NCI-H2171 treated with DMSO at 0.1 percent for 48 hours (cell line): ENCODE measurements around the gene LRRC1.

Experiments used
- DNase-seq: peaks from one replicate; lab custom pipeline; 2025; lab: John Stamatoyannopoulos, UW

The LRRC1 gene

GRCh38 chr6:53815381-53816119, 20.7 kb downstream of the LRRC1 start:
- DNase-seq, result no peak

- DNase-seq, result no peak
These were observed 24.2 kb downstream of the LRRC1 start for GRCh38 chr6:53818858-53819609.

GRCh38 chr6:53822401-53823125, 27.8 kb downstream of the LRRC1 start:
- DNase-seq, result no peak

- no peak for DNase-seq
These were observed 29.9 kb downstream of the LRRC1 start for GRCh38 chr6:53824714-53825113.

GRCh38 chr6:53825532-53826321, 30.9 kb downstream of the LRRC1 start:
- peak; percentile 14 for DNase-seq

GRCh38 chr6:53827531-53827930, 32.7 kb downstream of the LRRC1 start:
- no peak for DNase-seq

- peak; percentile 50 for DNase-seq
These were observed 33.4 kb downstream of the LRRC1 start for GRCh38 chr6:53828215-53828614.

- DNase-seq, result no peak
These were observed 34.3 kb downstream of the LRRC1 start for GRCh38 chr6:53828966-53829697.

GRCh38 chr6:53829698-53830221, 35.0 kb downstream of the LRRC1 start:
- no peak for DNase-seq

- DNase-seq, result no peak
These were observed 35.6 kb downstream of the LRRC1 start for GRCh38 chr6:53830366-53830765.

- DNase-seq, result no peak
These were observed 36.5 kb downstream of the LRRC1 start for GRCh38 chr6:53831081-53831869.

GRCh38 chr6:53831936-53832660, 37.3 kb downstream of the LRRC1 start:
- DNase-seq, result no peak

GRCh38 chr6:53833155-53833554, 38.4 kb downstream of the LRRC1 start:
- DNase-seq, result no peak

- DNase-seq, result no peak
These were observed 39.3 kb downstream of the LRRC1 start for GRCh38 chr6:53834132-53834531.

- peak; percentile 54 for DNase-seq
These were observed 43.3 kb downstream of the LRRC1 start for GRCh38 chr6:53837865-53838769.

- no peak for DNase-seq
These were observed 45.2 kb downstream of the LRRC1 start for GRCh38 chr6:53840027-53840426.

GRCh38 chr6:53845280-53846195, 50.7 kb downstream of the LRRC1 start:
- DNase-seq, result no peak
